Mucosa of stomach (tissue), 1 donor: Measurements from ENCODE around the gene TRIM24.

ENCODE experiments used
- H3K27me3 ChIP-seq: one replicate; pipeline ENCODE4 v1.7.0; 2013; ENCODE audit warnings: mild to moderate bottlenecking, low read length; ENCODE audit not compliant: control insufficient read depth, insufficient read depth
- H3K36me3 ChIP-seq: one replicate; pipeline ENCODE4 v1.7.0; 2013; ENCODE audit warnings: low read length; ENCODE audit not compliant: control insufficient read depth, insufficient read depth
- H3K4me1 ChIP-seq: one replicate; pipeline ENCODE4 v1.7.0; 2013; ENCODE audit warnings: mild to moderate bottlenecking, low read length; ENCODE audit not compliant: control insufficient read depth, insufficient read depth
- H3K4me3 ChIP-seq: one replicate; pipeline ENCODE4 v1.7.0; 2013; ENCODE audit warnings: low read length
- H3K9ac ChIP-seq: one replicate; pipeline ENCODE4 v1.7.0; 2013; ENCODE audit warnings: mild to moderate bottlenecking, low read length, moderate library complexity
- H3K9me3 ChIP-seq: one replicate; pipeline ENCODE4 v1.7.0; 2013; ENCODE audit warnings: mild to moderate bottlenecking, low read length, moderate library complexity; ENCODE audit not compliant: control insufficient read depth
- donor health status: Pancreatic carcinoma.

TRIM24 gene

DNA sequence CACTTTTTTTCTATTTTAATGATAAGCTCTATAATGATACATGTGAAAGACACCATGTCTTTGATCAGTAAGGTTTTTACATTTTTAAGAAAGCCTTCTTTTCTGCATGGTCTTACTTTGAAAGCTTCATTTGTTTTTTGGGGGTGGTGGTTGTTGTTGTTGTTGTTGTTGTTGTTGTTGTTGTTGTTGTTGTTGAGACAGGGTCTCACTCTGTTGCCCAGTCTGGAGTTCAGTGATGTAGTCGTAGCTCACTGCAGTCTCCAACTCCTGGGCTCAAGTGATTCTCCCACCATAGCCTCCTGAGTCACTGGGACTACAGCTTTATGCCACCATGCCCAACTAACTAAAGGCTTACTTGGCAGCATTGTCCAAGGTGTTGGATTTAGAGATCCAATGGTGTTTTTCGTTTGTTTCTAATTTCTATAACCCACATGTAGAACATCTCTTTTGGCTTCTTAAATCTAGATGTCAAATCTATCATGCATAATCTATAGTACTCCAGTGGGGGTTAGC is 45.4 kb downstream of the TRIM24 start:
- Histone ChIP-seq H3K27me3 (no peaks in the 10 kb centered on the region), H3K4me3 (no peak overlapping the region), H3K36me3 (no peaks in the 10 kb centered on the region), H3K4me1 (peaks cover 6% of the 10 kb centered on the region), H3K9me3 (no peaks in the 10 kb centered on the region), H3K9ac (no peak overlapping the region)

GRCh38 chr7:138506764-138507163 is 46.7 kb downstream of the TRIM24 start:
- H3K27me3 ChIP-seq, result no peaks in the 10 kb centered on the region
- H3K4me3 ChIP-seq, result no peak overlapping the region

GRCh38 chr7:138510003-138510402 is 49.9 kb downstream of the TRIM24 start:
- Histone ChIP-seq H3K4me1 (peaks cover 6% of the 10 kb centered on the region), H3K36me3 (no peaks in the 10 kb centered on the region), H3K4me3 (no peak overlapping the region), H3K27me3 (no peaks in the 10 kb centered on the region), H3K9me3 (no peaks in the 10 kb centered on the region), H3K9ac (no peak overlapping the region)

More at GRCh38 chr7:138506764-138507163, 46.7 kb downstream of the TRIM24 start:
- Histone ChIP-seq H3K9me3 (no peaks in the 10 kb centered on the region), H3K9ac (no peak overlapping the region), H3K4me1 (peaks cover 6% of the 10 kb centered on the region), H3K36me3 (no peaks in the 10 kb centered on the region)

GRCh38 chr7:138512092-138512858 is 52.2 kb downstream of the TRIM24 start:
- Histone ChIP-seq H3K36me3 (no peaks in the 10 kb centered on the region), H3K4me3 (no peak overlapping the region), H3K9ac (no peak overlapping the region), H3K27me3 (no peaks in the 10 kb centered on the region), H3K9me3 (no peaks in the 10 kb centered on the region), H3K4me1 (no peaks in the 10 kb centered on the region)

- no peak overlapping the region for H3K9ac ChIP-seq
- H3K36me3 ChIP-seq, result no peaks in the 10 kb centered on the region
- no peaks in the 10 kb centered on the region for H3K9me3 ChIP-seq
- no peaks in the 10 kb centered on the region for H3K27me3 ChIP-seq
- H3K4me1 ChIP-seq, result no peaks in the 10 kb centered on the region
- no peak overlapping the region for H3K4me3 ChIP-seq
Observed at GRCh38 chr7:138512885-138513284, 52.8 kb downstream of the TRIM24 start.

- no peaks in the 10 kb centered on the region for H3K27me3 ChIP-seq
- no peak overlapping the region for H3K4me3 ChIP-seq
- no peak overlapping the region for H3K9ac ChIP-seq
- no peaks in the 10 kb centered on the region for H3K36me3 ChIP-seq
- no peaks in the 10 kb centered on the region for H3K9me3 ChIP-seq
- H3K4me1 ChIP-seq, result no peaks in the 10 kb centered on the region
Observed at GRCh38 chr7:138513344-138513871, 53.3 kb downstream of the TRIM24 start.

- H3K9me3 ChIP-seq, result no peaks in the 10 kb centered on the region
- H3K36me3 ChIP-seq, result no peaks in the 10 kb centered on the region
- H3K9ac ChIP-seq, result no peak overlapping the region
- H3K27me3 ChIP-seq, result no peaks in the 10 kb centered on the region
- H3K4me3 ChIP-seq, result no peak overlapping the region
- no peaks in the 10 kb centered on the region for H3K4me1 ChIP-seq
Observed at GRCh38 chr7:138514044-138514443, 54.0 kb downstream of the TRIM24 start.

- Histone ChIP-seq H3K36me3 (peaks cover 4% of the 10 kb centered on the region), H3K27me3 (no peaks in the 10 kb centered on the region), H3K9me3 (no peaks in the 10 kb centered on the region), H3K4me3 (no peak overlapping the region), H3K9ac (no peak overlapping the region), H3K4me1 (no peaks in the 10 kb centered on the region)
Observed at GRCh38 chr7:138515001-138515528, 55.0 kb downstream of the TRIM24 start.

DNA sequence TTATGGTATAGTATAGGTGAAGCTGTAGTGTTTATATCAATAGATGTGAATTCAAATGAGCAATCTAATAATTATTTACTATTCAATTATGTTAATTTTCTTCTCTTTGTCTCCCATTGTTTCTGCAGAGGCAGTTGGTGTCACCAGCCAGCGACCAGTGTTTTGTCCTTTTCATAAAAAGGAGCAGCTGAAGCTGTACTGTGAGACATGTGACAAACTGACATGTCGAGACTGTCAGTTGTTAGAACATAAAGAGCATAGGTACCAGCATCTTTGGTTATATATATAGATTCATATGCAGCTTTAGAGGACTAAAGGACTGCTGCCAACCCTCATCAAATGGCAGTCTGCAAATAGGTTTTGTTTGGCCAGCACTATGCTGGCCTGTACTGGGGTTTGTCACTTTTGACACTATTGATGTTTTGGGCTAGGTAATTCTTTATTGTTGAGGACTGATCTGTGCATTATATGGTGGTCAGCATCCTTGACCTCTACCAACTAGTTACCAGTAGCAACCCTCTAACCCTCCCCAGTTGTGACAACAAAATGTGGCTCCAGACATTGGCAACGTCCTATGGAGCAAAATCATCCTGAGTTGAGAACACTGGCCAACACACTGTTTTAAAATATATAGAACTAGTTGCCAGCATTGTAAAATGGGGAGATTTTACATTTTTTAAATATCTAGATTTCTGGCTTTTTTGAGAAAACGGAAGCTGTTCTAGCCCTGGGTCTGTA is 59.2 kb downstream of the TRIM24 start:
- H3K27me3 ChIP-seq, result no peaks in the 10 kb centered on the region
- H3K9ac ChIP-seq, result no peak overlapping the region
- no peak overlapping the region for H3K4me3 ChIP-seq
- no peaks in the 10 kb centered on the region for H3K9me3 ChIP-seq
- no peaks in the 10 kb centered on the region for H3K4me1 ChIP-seq
- H3K36me3 ChIP-seq, result peaks cover 6% of the 10 kb centered on the region

- Histone ChIP-seq H3K4me3 (no peak overlapping the region), H3K36me3 (peaks cover 6% of the 10 kb centered on the region)
Observed at GRCh38 chr7:138520742-138521141, 60.7 kb downstream of the TRIM24 start.

DNA sequence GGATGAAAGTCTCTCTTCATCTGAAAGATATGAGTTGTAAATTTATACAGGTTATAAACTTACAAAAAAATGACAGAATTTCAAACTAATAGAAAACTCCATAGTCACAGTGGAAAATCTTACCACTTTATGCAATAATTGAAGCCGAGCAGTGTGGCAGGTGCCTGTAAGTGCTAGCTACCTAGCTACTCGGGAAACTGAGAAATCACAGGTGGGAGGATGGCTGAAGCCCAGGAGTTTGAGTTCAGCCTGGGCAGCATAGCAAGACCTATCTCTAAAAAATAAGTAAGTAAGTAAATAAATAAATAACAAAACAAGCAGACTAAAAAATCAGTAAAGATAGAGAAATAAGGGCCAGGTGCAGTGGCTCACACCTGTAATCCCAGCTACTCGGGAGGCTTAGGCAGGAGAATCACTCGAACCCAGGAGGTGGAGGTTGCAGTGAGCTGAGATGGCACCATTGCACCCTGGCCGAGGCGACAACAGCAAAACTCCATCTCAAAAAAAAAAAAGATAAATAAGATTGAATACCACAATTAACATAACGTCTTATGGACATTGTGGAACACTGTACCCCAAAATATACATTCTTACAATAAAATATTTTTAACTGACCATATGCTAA is 61.9 kb downstream of the TRIM24 start:
- peaks cover 6% of the 10 kb centered on the region for H3K36me3 ChIP-seq
- H3K4me1 ChIP-seq, result no peaks in the 10 kb centered on the region
- no peaks in the 10 kb centered on the region for H3K27me3 ChIP-seq
- no peak overlapping the region for H3K4me3 ChIP-seq
- H3K9me3 ChIP-seq, result no peaks in the 10 kb centered on the region
- H3K9ac ChIP-seq, result no peak overlapping the region

More at GRCh38 chr7:138520742-138521141, 60.7 kb downstream of the TRIM24 start:
- Histone ChIP-seq H3K9ac (no peak overlapping the region), H3K4me1 (no peaks in the 10 kb centered on the region), H3K9me3 (no peaks in the 10 kb centered on the region), H3K27me3 (no peaks in the 10 kb centered on the region)
